Right lung (tissue), 10 donors: ENCODE data around the gene SYTL1. TPM values are rescaled to one million over a fixed set of nuclear protein-coding genes. Genes with fewer than 3 reads are reported as not detected.

Experiments
- DNase-seq, 2 donors: peaks; one replicate each; pipeline ENCODE4 v3.0.0-alpha.2; 2013
- long read RNA-seq, 8 donors: transcript quantifications; one replicate each; lab custom pipeline, GENCODE V29; 2026
- polyA plus RNA-seq, 5 donors: library from polyadenylated mRNA; unstranded; fragments of 120-200 nt; gene quantifications; one replicate each; pipeline versions ENCODE4 v1.2.1 to v1.2.3, GENCODE V29; 2013; ENCODE audit warnings: inconsistent platforms in 1 of 5, low replicate concordance in 1 of 5; ENCODE audit not compliant: insufficient read length in 5 of 5, insufficient read depth in 1 of 5

The SYTL1 gene
- 10 to 100 TPM in 2 of 5 donors, 1 to 10 TPM in 3; 5.4 to 11.4 (median 9.5) TPM for polyA plus RNA-seq
- long read RNA-seq, donor 1, partial matches to known transcripts: 0 of 4 reads
- long read RNA-seq, donor 1, other reads (novel, unspliced or antisense): 0 of 4 reads
- long read RNA-seq, donor 2: 0 reads
- long read RNA-seq, donor 3, partial matches to known transcripts: 0 of 3 reads
- long read RNA-seq, donor 3, other reads (novel, unspliced or antisense): 0 of 3 reads
- long read RNA-seq, donor 4, partial matches to known transcripts: 0 of 1 reads
- long read RNA-seq, donor 4, other reads (novel, unspliced or antisense): 0 of 1 reads
- long read RNA-seq, donor 5, partial matches to known transcripts: 0 of 1 reads
- long read RNA-seq, donor 5, other reads (novel, unspliced or antisense): 0 of 1 reads
- long read RNA-seq, donor 6, partial matches to known transcripts: 0 of 1 reads
- long read RNA-seq, donor 6, other reads (novel, unspliced or antisense): 0 of 1 reads
- long read RNA-seq, donor 7, partial matches to known transcripts: 0 of 3 reads
- long read RNA-seq, donor 7, other reads (novel, unspliced or antisense): 0 of 3 reads
- long read RNA-seq, donor 8: 0 reads

GRCh38 chr1:27341525-27342252 is at the start of gene SYTL1:
Gene SYTL1 (plus strand): TSS chr1:27342022. CDS start chr1:27345335, 3,313 bp downstream.
- no peak for DNase-seq

- DNase-seq: no peak
Observed at GRCh38 chr1:27292106-27292505, 49.7 kb upstream of the SYTL1 start.

- DNase-seq: no peak
Observed at GRCh38 chr1:27293915-27294314, 47.9 kb upstream of the SYTL1 start.

- peak; percentile 30 to 47 for DNase-seq
Observed at GRCh38 chr1:27296773-27297291, 45.0 kb upstream of the SYTL1 start.

- no peak for DNase-seq
Observed at GRCh38 chr1:27297903-27298302, 43.9 kb upstream of the SYTL1 start.

- DNase-seq: no peak
Observed at GRCh38 chr1:27298632-27299384, 43.0 kb upstream of the SYTL1 start.

GRCh38 chr1:27299385-27300271 is 42.2 kb upstream of the SYTL1 start:
- DNase-seq: peak; percentile 44 to 55

GRCh38 chr1:27300341-27301051 is 41.3 kb upstream of the SYTL1 start:
- peak; percentile 92 to 95 for DNase-seq

GRCh38 chr1:27301052-27301422 is 40.8 kb upstream of the SYTL1 start:
- DNase-seq: no peak

GRCh38 chr1:27301582-27302199 is 40.1 kb upstream of the SYTL1 start:
- no peak for DNase-seq

- no peak for DNase-seq
Observed at GRCh38 chr1:27302612-27303011, 39.2 kb upstream of the SYTL1 start.

- DNase-seq: no peak
Observed at GRCh38 chr1:27303509-27303908, 38.3 kb upstream of the SYTL1 start.

GRCh38 chr1:27306071-27306470 is 35.8 kb upstream of the SYTL1 start:
- no peak for DNase-seq

GRCh38 chr1:27306892-27307761 is 34.7 kb upstream of the SYTL1 start:
- DNase-seq: no peak

GRCh38 chr1:27307874-27308598 is 33.8 kb upstream of the SYTL1 start:
- DNase-seq: no peak

- no peak for DNase-seq
Observed at GRCh38 chr1:27314169-27314568, 27.7 kb upstream of the SYTL1 start.

- DNase-seq: no peak
Observed at GRCh38 chr1:27314737-27315136, 27.1 kb upstream of the SYTL1 start.

- no peak for DNase-seq
Observed at GRCh38 chr1:27316860-27317259, 25.0 kb upstream of the SYTL1 start.
